GM19043 (cell line): ENCODE results near the gene PAPPA2.
"Not testable (repeated sequence)": the region's sequence is repeated elsewhere in the genome, so short reads cannot be mapped to it uniquely, and the experiment has no call there.

Source experiments
- ATAC-seq: cut with Tn5 transposase; IDR thresholded peaks from one replicate; pipeline ENCODE4 v1.9.1; 2021; ENCODE audit warnings: low read depth; ENCODE audit not compliant: unreplicated experiment

PAPPA2 gene

GRCh38 chr1:176545034-176545639 lies 82.2 kb downstream of the PAPPA2 start:
- no peak for ATAC-seq

GRCh38 chr1:176546825-176547224 lies 83.8 kb downstream of the PAPPA2 start:
- ATAC-seq = no peak

GRCh38 chr1:176551146-176551545 lies 88.2 kb downstream of the PAPPA2 start:
- ATAC-seq = no peak

- no peak for ATAC-seq
Measured at GRCh38 chr1:176552217-176552991, 89.4 kb downstream of the PAPPA2 start.

- ATAC-seq = no peak
Measured at GRCh38 chr1:176552999-176553398, 90.0 kb downstream of the PAPPA2 start.

GRCh38 chr1:176556288-176556687 lies 93.3 kb downstream of the PAPPA2 start:
- no peak for ATAC-seq

- no peak for ATAC-seq
Measured at GRCh38 chr1:176557543-176558258, 94.7 kb downstream of the PAPPA2 start.

GRCh38 chr1:176558561-176558960 lies 95.6 kb downstream of the PAPPA2 start:
- ATAC-seq = no peak

- no peak for ATAC-seq
Measured at GRCh38 chr1:176559474-176559873, 96.5 kb downstream of the PAPPA2 start.

GRCh38 chr1:176559878-176560277 lies 96.9 kb downstream of the PAPPA2 start:
- peak; percentile 77 for ATAC-seq

- ATAC-seq = no peak
Measured at GRCh38 chr1:176560681-176561080, 97.7 kb downstream of the PAPPA2 start.

- ATAC-seq = not testable (repeated sequence)
Measured at GRCh38 chr1:176561761-176562160, 98.8 kb downstream of the PAPPA2 start.

- no peak for ATAC-seq
Measured at GRCh38 chr1:176566004-176566975, 103.3 kb downstream of the PAPPA2 start.

- ATAC-seq = no peak
Measured at GRCh38 chr1:176567190-176567794, 104.3 kb downstream of the PAPPA2 start.

GRCh38 chr1:176568185-176568584 lies 105.2 kb downstream of the PAPPA2 start:
- no peak for ATAC-seq

- no peak for ATAC-seq
Measured at GRCh38 chr1:176574756-176575155, 111.8 kb downstream of the PAPPA2 start.

GRCh38 chr1:176575991-176576390 lies 113.0 kb downstream of the PAPPA2 start:
- ATAC-seq = no peak

- ATAC-seq = no peak
Measured at GRCh38 chr1:176576670-176577069, 113.7 kb downstream of the PAPPA2 start.

- no peak for ATAC-seq
Measured at GRCh38 chr1:176577646-176578197, 114.7 kb downstream of the PAPPA2 start.

- no peak for ATAC-seq
Measured at GRCh38 chr1:176579087-176579486, 116.1 kb downstream of the PAPPA2 start.
